A673 (cell line): ENCODE data around the gene TLX1. TPM values are rescaled to one million over a fixed set of nuclear protein-coding genes. Genes with fewer than 3 reads are reported as not detected.
"Not testable (repeated sequence)": the region's sequence is repeated elsewhere in the genome, so short reads cannot be mapped to it uniquely, and the experiment has no call there.

ENCODE experiments used
- BruUV-seq: library from RNA; stranded (reverse); fragments of 400-500 nt; replicated peaks from 2 replicates; lab custom pipeline; 2021; lab: Mats Ljungman, UMichigan
- CTCF ChIA-PET: fragments of 300-600 bp; sonication (Branson Sonifier 250); formaldehyde crosslinking; loops from one replicate; lab custom pipeline; 2022; ENCODE audit warnings: antibody characterized with exemption; lab: Charles Lee
- POLR2A ChIA-PET: fragments of 300-600 bp; sonication (Branson Sonifier 250); formaldehyde crosslinking; loops from one replicate; lab custom pipeline; 2022; ENCODE audit warnings: antibody characterized with exemption; ENCODE audit not compliant: low non-redundant PET; lab: Charles Lee
- DNase-seq: peaks from one replicate; pipeline ENCODE4 v3.0.0-alpha.2; 2015; ENCODE audit warnings: low spot score
- H3K27ac ChIP-seq: fragments of 200-600 bp; sonication (generic); 2 replicates; pipeline ENCODE4 v1.5.1; 2016; ENCODE audit warnings: mixed run types, low read depth, mild to moderate bottlenecking, mixed read lengths, antibody characterized with exemption, low read length; ENCODE audit not compliant: poor library complexity, severe bottlenecking
- H3K27me3 ChIP-seq: fragments of 200-600 bp; sonication (generic); replicated peaks from 2 replicates; pipeline ENCODE4 v1.6.1; 2017; ENCODE audit warnings: mixed run types, low read depth, mild to moderate bottlenecking, mixed read lengths, antibody characterized with exemption, low read length; ENCODE audit not compliant: insufficient read depth, poor library complexity
- H3K36me3 ChIP-seq: fragments of 200-600 bp; sonication (generic); 2 replicates; pipeline ENCODE4 v1.6.1; 2016; ENCODE audit warnings: mixed run types, mild to moderate bottlenecking, mixed read lengths, antibody characterized with exemption, low read length; ENCODE audit not compliant: insufficient read depth, poor library complexity, severe bottlenecking
- H3K4me1 ChIP-seq: fragments of 200-600 bp; sonication (generic); 2 replicates; pipeline ENCODE4 v1.6.1; 2017; ENCODE audit warnings: mixed run types, mild to moderate bottlenecking, mixed read lengths, antibody characterized with exemption, low read length; ENCODE audit not compliant: insufficient read depth, poor library complexity, severe bottlenecking
- H3K4me3 ChIP-seq: fragments of 200-600 bp; sonication (generic); 2 replicates; pipeline ENCODE4 v1.5.1; 2016; ENCODE audit warnings: low read depth, mixed run types, mild to moderate bottlenecking, mixed read lengths, low read length; ENCODE audit not compliant: poor library complexity, severe bottlenecking
- H3K9me3 ChIP-seq: fragments of 200-600 bp; sonication (generic); 2 replicates; pipeline ENCODE4 v1.6.1; 2016; ENCODE audit warnings: mixed run types, low read depth, mild to moderate bottlenecking, mixed read lengths, antibody characterized with exemption, low read length; ENCODE audit not compliant: poor library complexity, severe bottlenecking
- CTCF ChIP-seq: fragments of 300-800, 200-600 bp; sonication (generic); conservative IDR thresholded peaks from 2 replicates; pipeline ENCODE4 v1.5.1; 2017; ENCODE audit warnings: low read depth, mild to moderate bottlenecking, antibody characterized with exemption, low read length, moderate library complexity, mixed read lengths
- EZH2 ChIP-seq: fragments of 200-600 bp; sonication (generic); IDR thresholded peaks from 2 replicates; pipeline ENCODE4 v1.6.1; 2017; ENCODE audit warnings: borderline replicate concordance, low read depth, mild to moderate bottlenecking, mixed read lengths, antibody characterized with exemption, low read length; ENCODE audit not compliant: poor library complexity, severe bottlenecking
- intact Hi-C: fragments of 100-400 bp; cut with micrococcal nuclease; formaldehyde crosslinking; loops from one replicate; pipeline ENCODE4 v1.10.0; 2022; ENCODE audit not compliant: unreplicated experiment
- total RNA-seq: library from RNA; stranded (reverse); gene quantifications from 2 replicates; pipeline ENCODE4 v1.2.3, GENCODE V29; 2021

The TLX1 gene
- total RNA-seq, 1 experiment from 2014 or later = not detected

GRCh38 chr10:101151395-101151794 lies 20.3 kb downstream of the TLX1 start:
- DNase-seq = no peak
- H3K4me3 ChIP-seq = no peak overlapping the region
- no peaks in the 10 kb centered on the region for H3K4me1 ChIP-seq
- BruUV-seq = no TSS peak
- TF ChIP-seq EZH2 (no peak), CTCF (no peak)
- CTCF ChIA-PET = interaction anchor here (0.8 to 1.4 kb wide), 2 partner anchors 10 to 118 kb away, joined by 3 to 5 read pairs; no protein-coding TSS in a partner anchor
- H3K9me3 ChIP-seq = no peaks in the 10 kb centered on the region
- POLR2A ChIA-PET = no interaction called here
- peaks cover 20% of the 10 kb centered on the region for H3K27me3 ChIP-seq
- intact Hi-C loops = no loop called here
- no peak overlapping the region for H3K27ac ChIP-seq
- no peaks in the 10 kb centered on the region for H3K36me3 ChIP-seq

DNA sequence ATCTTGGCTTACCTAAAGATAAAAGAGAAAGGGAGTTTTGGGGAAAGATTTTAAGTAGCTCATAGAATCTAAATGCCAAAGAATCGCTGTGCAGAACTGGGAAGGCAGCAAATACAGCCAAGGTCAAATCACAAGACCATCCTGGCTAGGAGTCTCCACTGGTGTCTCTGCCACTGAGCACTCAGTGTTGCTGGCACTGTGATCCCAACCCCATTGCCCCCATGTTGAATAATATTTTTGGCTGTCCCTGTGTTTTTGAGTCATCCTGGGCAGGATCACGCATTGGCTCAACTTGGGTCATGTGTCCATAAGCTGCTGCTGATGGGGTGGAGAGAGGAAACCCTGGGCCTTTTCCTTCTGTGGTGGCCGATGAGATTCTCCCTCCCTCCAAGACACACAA lies 21.2 kb downstream of the TLX1 start:
- no peaks in the 10 kb centered on the region for H3K9me3 ChIP-seq
- no peak overlapping the region for H3K4me3 ChIP-seq
- ChIA-PET CTCF (interaction anchor here (1.4 kb wide), 1 partner anchor 11 kb away, joined by 5 read pairs; no protein-coding TSS in a partner anchor), POLR2A (no interaction called here)
- intact Hi-C loops = no loop called here
- H3K27ac ChIP-seq = no peak overlapping the region
- BruUV-seq = no TSS peak
- peaks cover 11% of the 10 kb centered on the region for H3K27me3 ChIP-seq
- no peaks in the 10 kb centered on the region for H3K4me1 ChIP-seq
- no peak for DNase-seq
- H3K36me3 ChIP-seq = no peaks in the 10 kb centered on the region
- TF ChIP-seq EZH2 (no peak), CTCF (no peak)

GRCh38 chr10:101154506-101154905 lies 23.4 kb downstream of the TLX1 start:
- intact Hi-C loops, H3K9me3 ChIP-seq, BruUV-seq, DNase-seq, H3K4me1 ChIP-seq, POLR2A ChIA-PET, H3K4me3 ChIP-seq, H3K36me3 ChIP-seq, H3K27me3 ChIP-seq, H3K27ac ChIP-seq: not testable (repeated sequence)
- CTCF ChIA-PET = interaction anchor here (1.6 kb wide), 1 partner anchor 12 kb away, joined by 4 read pairs; no protein-coding TSS in a partner anchor

GRCh38 chr10:101155896-101156295 lies 24.8 kb downstream of the TLX1 start:
- H3K4me3 ChIP-seq = no peak overlapping the region
- H3K9me3 ChIP-seq = no peaks in the 10 kb centered on the region
- intact Hi-C loops = no loop called here
- no peak overlapping the region for H3K27ac ChIP-seq
- ChIA-PET CTCF (interaction anchor here (0.9 to 1.6 kb wide), 2 partner anchors 14 to 61 kb away, joined by 3 to 5 read pairs; no protein-coding TSS in a partner anchor), POLR2A (interaction anchor here (0.6 kb wide), 1 partner anchor 25 kb away, joined by 3 read pairs; no protein-coding TSS in a partner anchor)
- H3K4me1 ChIP-seq = no peaks in the 10 kb centered on the region
- TF ChIP-seq CTCF (no peak), EZH2 (no peak)
- peaks cover 3% of the 10 kb centered on the region for H3K27me3 ChIP-seq
- no TSS peak for BruUV-seq
- no peak for DNase-seq
- H3K36me3 ChIP-seq = no peaks in the 10 kb centered on the region
